GM19328 (cell line): ENCODE measurements around the gene P2RY6.
"Not testable (repeated sequence)": the region's sequence is repeated elsewhere in the genome, so short reads cannot be mapped to it uniquely, and the experiment has no call there.

Experiments used
- ATAC-seq: cut with Tn5 transposase; IDR thresholded peaks from one replicate; pipeline ENCODE4 v1.9.1; 2021; ENCODE audit warnings: mild to moderate bottlenecking, moderate library complexity; ENCODE audit not compliant: unreplicated experiment

The P2RY6 gene

GRCh38 chr11:73271936-73272679 is at the start of gene P2RY6:
Gene P2RY6 (plus strand): TSS chr11:73272338. CDS start chr11:73296519, 24,181 bp downstream.
- no peak for ATAC-seq

GRCh38 chr11:73223998-73224730 is 48.0 kb upstream of the P2RY6 start:
- no peak for ATAC-seq

GRCh38 chr11:73225001-73225686 is 47.0 kb upstream of the P2RY6 start:
- ATAC-seq, result no peak

- no peak for ATAC-seq
These were observed 46.3 kb upstream of the P2RY6 start for GRCh38 chr11:73225851-73226250.

- ATAC-seq, result no peak
These were observed 45.7 kb upstream of the P2RY6 start for GRCh38 chr11:73226297-73227006.

GRCh38 chr11:73227571-73228211 is 44.4 kb upstream of the P2RY6 start:
- ATAC-seq, result no peak

- no peak for ATAC-seq
These were observed 43.6 kb upstream of the P2RY6 start for GRCh38 chr11:73228268-73229134.

- ATAC-seq, result no peak
These were observed 42.7 kb upstream of the P2RY6 start for GRCh38 chr11:73229321-73229895.

- no peak for ATAC-seq
These were observed 42.0 kb upstream of the P2RY6 start for GRCh38 chr11:73229896-73230875.

GRCh38 chr11:73230931-73231330 is 41.2 kb upstream of the P2RY6 start:
- ATAC-seq, result no peak

- not testable (repeated sequence) for ATAC-seq
These were observed 39.7 kb upstream of the P2RY6 start for GRCh38 chr11:73232487-73232886.

- no peak for ATAC-seq
These were observed 38.9 kb upstream of the P2RY6 start for GRCh38 chr11:73233211-73233610.

- no peak for ATAC-seq
These were observed 38.3 kb upstream of the P2RY6 start for GRCh38 chr11:73233692-73234470.

GRCh38 chr11:73234471-73235181 is 37.5 kb upstream of the P2RY6 start:
- ATAC-seq, result no peak

GRCh38 chr11:73235236-73235786 is 36.8 kb upstream of the P2RY6 start:
- ATAC-seq, result no peak

- ATAC-seq, result no peak
These were observed 35.9 kb upstream of the P2RY6 start for GRCh38 chr11:73236205-73236765.
